ENCODE measurements around the gene IL11. TPM values are rescaled to one million over a fixed set of nuclear protein-coding genes. Genes with fewer than 3 reads are reported as not detected.

Gene IL11
- total and polyA plus RNA-seq, 2 of the 8 experiments (the other 6 are each of a cell fraction or from before 2014, with no cell fraction given): 1.7 to 2.8 TPM

DNA sequence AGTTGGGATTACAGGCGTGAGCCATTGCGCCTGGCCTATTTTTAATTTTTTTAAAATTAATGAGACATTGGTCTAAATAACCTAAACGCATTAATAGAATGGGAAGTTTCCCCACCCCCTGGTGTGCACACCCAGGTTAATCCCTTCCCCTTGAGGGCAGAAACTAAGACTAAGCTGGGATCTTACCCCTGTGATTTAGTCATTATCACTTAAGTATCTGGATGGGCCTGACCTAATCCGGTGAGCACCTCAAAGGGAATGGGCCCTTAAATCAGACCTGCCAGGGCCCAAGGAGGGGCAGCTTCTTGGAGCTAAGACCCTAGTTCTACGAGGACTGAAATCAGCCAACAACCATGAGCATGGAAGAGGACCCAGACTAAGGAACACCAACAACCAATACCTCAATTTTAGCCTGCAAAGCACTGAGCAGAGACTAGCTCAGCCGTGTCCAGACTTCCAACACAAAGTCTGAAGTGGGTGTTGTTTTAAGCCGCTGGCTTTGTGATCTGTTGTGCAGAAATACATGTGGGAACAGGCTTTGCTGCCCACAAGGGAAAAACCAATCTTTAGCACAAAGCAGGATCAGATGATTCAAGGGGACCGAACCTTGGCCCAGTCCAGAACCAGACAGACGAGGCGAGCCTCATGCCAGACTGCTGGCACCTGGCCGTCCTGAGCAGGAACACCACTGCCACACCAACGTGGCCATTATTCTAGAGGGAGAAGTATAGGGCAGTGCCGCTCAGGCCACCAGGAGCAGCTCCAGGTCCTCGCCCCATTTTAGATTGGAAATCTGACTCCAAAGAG, 30.2 kb upstream of the IL11 start:
- peaks cover under 1% of the 10 kb centered on the region for H3K79me1 ChIP-seq (ENCODE audit: low read depth, low read length)
- H4K8ac ChIP-seq (ENCODE audit: extremely low read depth, insufficient read depth, low read length): no peak overlapping the region
- H3K79me2 ChIP-seq (ENCODE audit: control insufficient read depth in 1 of 2, insufficient read depth in 2 of 2, low read length in 2 of 2): peaks cover 0 to 14% of the 10 kb centered on the region in 2 experiments; a peak in 2 of 4 replicates
- peaks cover 0 to under 1% (median under 1%) of the 10 kb centered on the region in 4 experiments; a peak in 2 of 7 replicates for H3K4me1 ChIP-seq (replicated peaks in 1 of 4; ENCODE audit: control insufficient read depth in 3 of 4, insufficient read depth in 4 of 4, low read length in 3 of 4)
- H2BK15ac ChIP-seq (ENCODE audit: low read length): no peak overlapping the region
- peaks cover 25 to 29% of the 10 kb centered on the region in 2 experiments for H4K20me1 ChIP-seq (replicated peaks in 1 of 2; ENCODE audit: control insufficient read depth in 1 of 2, insufficient read depth in 2 of 2, low read length in 2 of 2)
- TF ChIP-seq SP4 (IDR thresholded peaks at IDR 0.05; ENCODE audit: low read length) (no peak), TAF7 (optimal IDR thresholded peaks at IDR 0.05; ENCODE audit: borderline replicate concordance, low read depth, low read length) (peak; percentile 22), MAFK (IDR thresholded peaks at IDR 0.05; ENCODE audit: low read depth, low read length) (no peak), RXRA (IDR thresholded peaks at IDR 0.05; ENCODE audit: insufficient read depth, low read depth, low read length) (no peak), POLR2A (IDR thresholded peaks at IDR 0.05; ENCODE audit: control extremely low read depth in 1 of 2, low read depth in 2 of 2, low read length in 2 of 2) (peak in 1 of 2 experiments; percentile 45; a peak in 1 of 3 replicates), SAP30 (IDR thresholded peaks at IDR 0.05; ENCODE audit: insufficient read depth, insufficient replicate concordance, low read length) (no peak), SP2 (IDR thresholded peaks at IDR 0.05; ENCODE audit: low read length) (no peak), POLR2AphosphoS5 (IDR thresholded peaks at IDR 0.05; ENCODE audit: low read depth, low read length) (peak; percentile 61)
- H3K4ac ChIP-seq (replicated peaks; ENCODE audit: insufficient read length, low read depth, low read length): no peak overlapping the region
- ChIA-PET POLR2A (ENCODE audit: partially characterized antibody) (interaction anchor here (0.6 to 34.6 kb wide), 18 partner anchors 6 to 282 kb away, joined by 3 to 874 read pairs (median 4); partner anchors contain the start of genes IL11, RPL28, TMEM190 and TMEM238), CTCF (ENCODE audit: partially characterized antibody) (interaction anchor here (0.9 to 5.6 kb wide), 5 partner anchors 11 to 99 kb away, joined by 3 to 39 read pairs (median 6); partner anchors contain the start of gene TMEM238)
- peak overlapping the region; percentile 3; the same call in 1 of the 2 replicates for H3K27ac ChIP-seq (ENCODE audit: low read depth, low read length)
- peaks cover 23 to 50% (median 39%) of the 10 kb centered on the region in 4 experiments for H3K36me3 ChIP-seq (ENCODE audit: control insufficient read depth in 2 of 4, insufficient read depth in 4 of 4, low read length in 3 of 4)
- FAIRE-seq: no peak
- no peak overlapping the region for H2AFZ ChIP-seq (ENCODE audit: low read length)
- H4K5ac ChIP-seq (ENCODE audit: insufficient read length, low read depth, low read length): no peak overlapping the region
- H2BK20ac ChIP-seq (ENCODE audit: low read length): no peak overlapping the region
- H3K4me2 ChIP-seq (ENCODE audit: insufficient read depth in 1 of 2, low read depth in 2 of 2, low read length in 2 of 2): no peak overlapping the region
- no peak overlapping the region for H3K23ac ChIP-seq (ENCODE audit: insufficient read length)
- no peak overlapping the region for H2BK12ac ChIP-seq (ENCODE audit: low read depth, low read length)
- H3K23me2 ChIP-seq (ENCODE audit: low read depth, low read length): no peaks in the 10 kb centered on the region; the same call in 1 of the 2 replicates
- no peak overlapping the region for H3K18ac ChIP-seq (ENCODE audit: extremely low read depth, low read length)
- H3K9me3 ChIP-seq (ENCODE audit: insufficient read depth in 2 of 2, low read depth in 1 of 2, low read length in 1 of 2): no peaks in the 10 kb centered on the region
- no peaks in the 10 kb centered on the region for H3K27me3 ChIP-seq (replicated peaks in 1 of 4; ENCODE audit: control insufficient read depth in 3 of 4, extremely low read depth in 1 of 4, insufficient read depth in 3 of 4, low read length in 3 of 4)
- H2AK5ac ChIP-seq (ENCODE audit: low read depth, low read length): no peak overlapping the region
- H2BK120ac ChIP-seq (replicated peaks; ENCODE audit: low read depth, low read length): no peak overlapping the region
- H2BK5ac ChIP-seq (ENCODE audit: low read depth, low read length): peak overlapping the region; percentile 49; the same call in 1 of the 2 replicates
- no peak overlapping the region for H4K91ac ChIP-seq (replicated peaks; ENCODE audit: insufficient read length, low read length)
- H3K56ac ChIP-seq (replicated peaks; ENCODE audit: insufficient read length, low read depth, low read length): no peak overlapping the region
- DNase-seq (ENCODE audit: low read depth in 1 of 2, low spot score in 2 of 2): no peak
- WGBS, 2 experiments (ENCODE audit: extremely low coverage in 1 of 2, insufficient coverage in 1 of 2, insufficient read length in 1 of 2, insufficient replicate concordance in 2 of 2, low coverage in 1 of 2, low lambda C conversion rate in 2 of 2, missing lambda C conversion rate in 1 of 2): 86% methylated on average over 14 of the region's 14 CpGs; no CpG with 5 or more reads in 1 of the 2 experiments
- H3K4me3 ChIP-seq (ENCODE audit: extremely low read depth in 1 of 4, insufficient read depth in 2 of 4, low read depth in 3 of 4, low read length in 4 of 4): no peak overlapping the region
- no peak overlapping the region for H3K9ac ChIP-seq (replicated peaks in 1 of 4; ENCODE audit: extremely low read depth in 1 of 4, low read depth in 3 of 4, low read length in 3 of 4)
- no peak overlapping the region for H3K14ac ChIP-seq (ENCODE audit: insufficient read length)
